GM23338 (cell line): Measurements from ENCODE around the gene EIF3B. TPM values are rescaled to one million over a fixed set of nuclear protein-coding genes. Genes with fewer than 3 reads are reported as not detected.

Experiments
- ATAC-seq: fragments of 200-7000 bp; cut with Tn5 transposase; 3 replicates; pipeline ENCODE4 v1.9.1; 2020
- DNase-seq: peaks from one replicate; pipeline ENCODE4 v3.0.0-alpha.2; 2015; ENCODE audit warnings: low spot score
- H2AFZ ChIP-seq: fragments of 200-600 bp; sonication (generic); 2 replicates; pipeline ENCODE4 v1.8.0; 2016; ENCODE audit warnings: antibody characterized with exemption, mild to moderate bottlenecking, moderate library complexity
- H3F3A ChIP-seq: fragments of 200-600 bp; sonication (generic); replicated peaks from 2 replicates; pipeline ENCODE4 v1.8.0; 2017; ENCODE audit warnings: antibody characterized with exemption, mixed run types, low read depth
- H3K27ac ChIP-seq: fragments of 200-600 bp; sonication (generic); 2 replicates; pipeline ENCODE4 v1.6.1; 2016; ENCODE audit warnings: low read depth
- H3K27me3 ChIP-seq: fragments of 200-600 bp; sonication (generic); 2 replicates; pipeline ENCODE4 v1.8.0; 2016; ENCODE audit warnings: mild to moderate bottlenecking, mixed run types, moderate library complexity; ENCODE audit not compliant: insufficient read depth
- H3K36me3 ChIP-seq: fragments of 200-600 bp; sonication (generic); 2 replicates; pipeline ENCODE4 v1.8.0; 2016; ENCODE audit warnings: mild to moderate bottlenecking; ENCODE audit not compliant: insufficient read depth
- H3K4me1 ChIP-seq: fragments of 200-600 bp; sonication (generic); 2 replicates; pipeline ENCODE4 v1.8.0; 2016; ENCODE audit warnings: mild to moderate bottlenecking, moderate library complexity; ENCODE audit not compliant: insufficient read depth
- H3K4me2 ChIP-seq: fragments of 200-600 bp; sonication (generic); 2 replicates; pipeline ENCODE4 v1.7.1; 2017; ENCODE audit warnings: mixed run types
- H3K4me3 ChIP-seq: fragments of 200-600 bp; sonication (generic); 2 replicates; pipeline ENCODE4 v1.6.1; 2016; ENCODE audit warnings: mixed run types
- H3K79me2 ChIP-seq: fragments of 200-600 bp; sonication (generic); replicated peaks from 2 replicates; pipeline ENCODE4 v1.8.0; 2017; ENCODE audit warnings: mild to moderate bottlenecking; ENCODE audit not compliant: insufficient read depth
- H3K9me2 ChIP-seq: fragments of 200-600 bp; sonication (generic); 2 replicates; pipeline ENCODE4 v1.8.0; 2017; ENCODE audit not compliant: insufficient read depth
- H4K20me1 ChIP-seq: fragments of 200-600 bp; sonication (generic); replicated peaks from 2 replicates; pipeline ENCODE4 v1.8.0; 2017; ENCODE audit warnings: mild to moderate bottlenecking; ENCODE audit not compliant: insufficient read depth
- H3K27ac Mint-ChIP-seq: 2 replicates; pipeline ENCODE4 v1.8.0; 2020; ENCODE audit warnings: inconsistent platforms, mild to moderate bottlenecking, moderate library complexity, mixed read lengths
- H3K27me3 Mint-ChIP-seq: 3 replicates; pipeline ENCODE4 v1.8.0; 2022; ENCODE audit warnings: low read depth, mild to moderate bottlenecking, moderate library complexity, mixed read lengths, inconsistent platforms; ENCODE audit not compliant: insufficient read depth, poor library complexity
- H3K36me3 Mint-ChIP-seq: 3 replicates; pipeline ENCODE4 v1.8.0; 2021; ENCODE audit warnings: low read depth, mild to moderate bottlenecking, inconsistent platforms, moderate library complexity, mixed read lengths
- H3K4me1 Mint-ChIP-seq: 3 replicates; pipeline ENCODE4 v1.8.0; 2020; ENCODE audit warnings: mild to moderate bottlenecking, inconsistent platforms, mixed read lengths
- H3K4me3 Mint-ChIP-seq: 3 replicates; pipeline ENCODE4 v1.8.0; 2021; ENCODE audit warnings: moderate library complexity, mild to moderate bottlenecking, inconsistent platforms, mixed read lengths
- H3K9me3 Mint-ChIP-seq: 3 replicates; pipeline ENCODE4 v1.8.0; 2020; ENCODE audit warnings: moderate library complexity, mild to moderate bottlenecking, inconsistent platforms, mixed read lengths
- CREB1 ChIP-seq: fragments of 250-450 bp; sonication (Bioruptor Pico); IDR thresholded peaks from 2 replicates; pipeline ENCODE4 v1.5.0; 2020; ENCODE audit warnings: low read depth, mild to moderate bottlenecking, moderate library complexity
- CTCF ChIP-seq, 2 experiments: fragments of 200-600 bp in 1 of 2; sonication (generic) in 1 of 2; conservative IDR thresholded peaks; 2 replicates each; pipeline versions ENCODE4 v1.5.1 to v1.6.1; 2016 to 2017; ENCODE audit warnings: antibody characterized with exemption in 2 of 2, low read depth in 2 of 2, mild to moderate bottlenecking in 2 of 2, moderate library complexity in 1 of 2
- ETS1 ChIP-seq: IDR thresholded peaks from 2 replicates; pipeline ENCODE4 v1.6.1; 2016; ENCODE audit warnings: antibody characterized with exemption
- EZH2 ChIP-seq: fragments of 200-600 bp; sonication (generic); IDR thresholded peaks from one replicate; pipeline ENCODE4 v1.8.0; 2017; ENCODE audit warnings: antibody characterized with exemption, mild to moderate bottlenecking, low read depth; ENCODE audit not compliant: unreplicated experiment
- EZH2phosphoT487 ChIP-seq: fragments of 200-600 bp; sonication (generic); IDR thresholded peaks from one replicate; pipeline ENCODE4 v1.8.1; 2018; ENCODE audit warnings: antibody characterized with exemption; ENCODE audit not compliant: unreplicated experiment
- JUNB ChIP-seq: IDR thresholded peaks from one replicate; pipeline ENCODE4 v1.6.1; 2016; ENCODE audit warnings: antibody characterized with exemption; ENCODE audit not compliant: unreplicated experiment
- NANOG ChIP-seq: IDR thresholded peaks from 2 replicates; pipeline ENCODE4 v1.6.1; 2016; ENCODE audit warnings: antibody characterized with exemption, borderline replicate concordance
- POLR2AphosphoS5 ChIP-seq: IDR thresholded peaks from 2 replicates; pipeline ENCODE4 v1.6.1; 2016; ENCODE audit warnings: antibody characterized with exemption, low read depth
- REST ChIP-seq: IDR thresholded peaks from one replicate; pipeline ENCODE4 v1.6.1; 2018; ENCODE audit warnings: antibody characterized with exemption; ENCODE audit not compliant: unreplicated experiment
- STAT1 ChIP-seq: IDR thresholded peaks from one replicate; pipeline ENCODE4 v1.6.1; 2016; ENCODE audit warnings: antibody characterized with exemption; ENCODE audit not compliant: unreplicated experiment
- ZNF114 ChIP-seq: fragments of 250-450 bp; sonication (Bioruptor Pico); IDR thresholded peaks from 2 replicates; pipeline ENCODE4 v1.5.0; 2020; ENCODE audit warnings: mild to moderate bottlenecking, moderate library complexity
- ZNF331 ChIP-seq: fragments of 250-450 bp; sonication (Bioruptor Pico); IDR thresholded peaks from 2 replicates; pipeline ENCODE4 v1.5.0; 2020; ENCODE audit warnings: low read depth, mild to moderate bottlenecking, moderate library complexity
- ZNF462 ChIP-seq: fragments of 250-450 bp; sonication (Bioruptor Pico); IDR thresholded peaks from 2 replicates; pipeline ENCODE4 v1.5.0; 2020; ENCODE audit warnings: mild to moderate bottlenecking, moderate library complexity
- polyA plus RNA-seq: library from polyadenylated mRNA; unstranded; fragments of >200 nt; fragmentation: Nextera tagmentation; extraction: Ambion mirVana; gene quantifications from 2 replicates; pipeline ENCODE4 v1.2.1, GENCODE V29; 2016
- total RNA-seq: library from RNA; depleted of rRNA; stranded (reverse); fragments of >200 nt; shearing (Covaris generic); gene quantifications from 2 replicates; pipeline ENCODE4 v1.2.3, GENCODE V29; 2014

EIF3B gene
- total and polyA plus RNA-seq, 2 experiments from 2014 or later = 106 to 355 TPM

- no peaks in the 10 kb centered on the region for H3K27me3 ChIP-seq
- H3K4me3 ChIP-seq = no peak overlapping the region
- TF ChIP-seq CREB1 (no peak), ZNF114 (CRISPR knock-in tag) (no peak), REST (no peak), STAT1 (no peak), POLR2AphosphoS5 (no peak), JUNB (no peak), EZH2 (no peak), EZH2phosphoT487 (no peak), ZNF462 (CRISPR knock-in tag) (no peak), ZNF331 (CRISPR knock-in tag) (no peak), CTCF (conservative IDR thresholded peaks at IDR 0.05; ENCODE audit: low read depth in 2 of 2) (no peak), NANOG (no peak), ETS1 (no peak)
- no peaks in the 10 kb centered on the region for H3K27me3 Mint-ChIP-seq
- no peaks in the 10 kb centered on the region for H3K79me2 ChIP-seq
- H3K27ac ChIP-seq = no peak overlapping the region
- no peak overlapping the region for H3K4me2 ChIP-seq
- no peak overlapping the region for H3K27ac Mint-ChIP-seq
- H2AFZ ChIP-seq = no peak overlapping the region
- H3K4me1 Mint-ChIP-seq = peaks cover 2% of the 10 kb centered on the region; the same call in 1 of the 3 replicates
- no peak overlapping the region for H3K4me3 Mint-ChIP-seq
- no peaks in the 10 kb centered on the region; the same call in 1 of the 2 replicates for H4K20me1 ChIP-seq
- ATAC-seq = no peak
- H3K36me3 Mint-ChIP-seq = peaks cover 17% of the 10 kb centered on the region; the same call in 2 of the 3 replicates
- H3F3A ChIP-seq = no peaks in the 10 kb centered on the region
- DNase-seq = no peak
- H3K36me3 ChIP-seq = no peaks in the 10 kb centered on the region
- H3K9me2 ChIP-seq = no peaks in the 10 kb centered on the region
- H3K4me1 ChIP-seq = no peaks in the 10 kb centered on the region
- no peaks in the 10 kb centered on the region for H3K9me3 Mint-ChIP-seq
These were observed 22.9 kb upstream of the EIF3B start for GRCh38 chr7:2331707-2332106.
